DND-41 (cell line): ENCODE results near the gene CDC23.

Source experiments
- CTCF ChIP-seq: IDR thresholded peaks from 2 replicates; pipeline ENCODE4 v1.5.1; 2012; ENCODE audit warnings: borderline replicate concordance, low read length, moderate library complexity, mild to moderate bottlenecking; ENCODE audit not compliant: poor library complexity, severe bottlenecking; ENCODE audit errors: extremely low read depth
- EZH2 ChIP-seq: IDR thresholded peaks from 3 replicates; pipeline ENCODE4 v1.6.1; 2012; ENCODE audit warnings: borderline replicate concordance, low read depth, mild to moderate bottlenecking, moderate library complexity, low read length, inconsistent platforms; ENCODE audit not compliant: severe bottlenecking

DNA sequence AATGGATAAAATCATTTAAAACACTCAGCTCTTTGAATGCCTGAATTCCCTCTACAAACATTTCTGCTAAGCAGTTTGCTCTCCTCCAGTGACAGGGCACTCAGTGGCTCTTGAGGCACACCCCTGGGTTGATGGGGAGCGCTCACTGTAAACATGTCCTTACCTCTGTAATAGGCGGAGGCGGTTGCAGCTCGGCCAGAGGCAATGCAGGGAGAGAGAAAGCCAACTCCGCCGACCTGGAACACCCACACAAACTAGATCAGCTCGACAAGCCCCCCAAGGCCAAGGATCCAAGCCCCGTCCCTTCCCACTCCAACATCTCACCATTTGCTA is 329 bp downstream of the CDC23 start:
- TF ChIP-seq CTCF (no peak), EZH2 (no peak)
